Right atrium auricular region (tissue), 2 donors: ENCODE data around the gene CUL3. TPM values are rescaled to one million over a fixed set of nuclear protein-coding genes. Genes with fewer than 3 reads are reported as not detected.
"Not testable (repeated sequence)": the region's sequence is repeated elsewhere in the genome, so short reads cannot be mapped to it uniquely, and the experiment has no call there.

Experiments
- DNase-seq: peaks from one replicate; pipeline ENCODE4 v3.0.0-alpha.2; 2019; ENCODE audit warnings: low spot score
- H3K27ac ChIP-seq, 2 donors: fragments of 200-600 bp; sonication (generic); 1 replicate in 1 of 2; 2 replicates in 1 of 2; pipeline ENCODE4 v1.5.1; 2016 to 2019
- H3K27me3 ChIP-seq, 2 donors: fragments of 200-600 bp; sonication (generic); one replicate each; pipeline versions ENCODE4 v1.5.1 to v1.6.0; 2017 to 2019
- H3K36me3 ChIP-seq: fragments of 200-600 bp; sonication (generic); one replicate; pipeline ENCODE4 v1.5.1; 2016
- H3K4me1 ChIP-seq, 2 donors: fragments of 200-600 bp; sonication (generic); one replicate each; pipeline versions ENCODE4 v1.5.1 to v1.6.0; 2017 to 2019
- H3K4me3 ChIP-seq, 2 donors: fragments of 200-600 bp; sonication (generic); 1 replicate in 1 of 2; 2 replicates in 1 of 2; pipeline ENCODE4 v1.5.1; 2017 to 2019; ENCODE audit warnings: mild to moderate bottlenecking in 1 of 2, moderate library complexity in 1 of 2
- H3K9me3 ChIP-seq, 2 donors: fragments of 200-600 bp; sonication (generic); one replicate each; pipeline ENCODE4 v1.5.1; 2019
- CTCF ChIP-seq, 2 donors: fragments of 200-600 bp; sonication (generic); IDR thresholded peaks; one replicate each; pipeline ENCODE4 v1.5.1; 2019; ENCODE audit warnings: antibody characterized with exemption in 2 of 2
- total RNA-seq, 2 donors: library from RNA; depleted of rRNA; stranded (reverse); fragments of >200 nt; gene quantifications; one replicate each; pipeline ENCODE4 v1.1.0, GENCODE V29; 2016

Gene CUL3
- total RNA-seq, 2 donors from 2014 or later: 43.5 to 51.4 TPM

DNA sequence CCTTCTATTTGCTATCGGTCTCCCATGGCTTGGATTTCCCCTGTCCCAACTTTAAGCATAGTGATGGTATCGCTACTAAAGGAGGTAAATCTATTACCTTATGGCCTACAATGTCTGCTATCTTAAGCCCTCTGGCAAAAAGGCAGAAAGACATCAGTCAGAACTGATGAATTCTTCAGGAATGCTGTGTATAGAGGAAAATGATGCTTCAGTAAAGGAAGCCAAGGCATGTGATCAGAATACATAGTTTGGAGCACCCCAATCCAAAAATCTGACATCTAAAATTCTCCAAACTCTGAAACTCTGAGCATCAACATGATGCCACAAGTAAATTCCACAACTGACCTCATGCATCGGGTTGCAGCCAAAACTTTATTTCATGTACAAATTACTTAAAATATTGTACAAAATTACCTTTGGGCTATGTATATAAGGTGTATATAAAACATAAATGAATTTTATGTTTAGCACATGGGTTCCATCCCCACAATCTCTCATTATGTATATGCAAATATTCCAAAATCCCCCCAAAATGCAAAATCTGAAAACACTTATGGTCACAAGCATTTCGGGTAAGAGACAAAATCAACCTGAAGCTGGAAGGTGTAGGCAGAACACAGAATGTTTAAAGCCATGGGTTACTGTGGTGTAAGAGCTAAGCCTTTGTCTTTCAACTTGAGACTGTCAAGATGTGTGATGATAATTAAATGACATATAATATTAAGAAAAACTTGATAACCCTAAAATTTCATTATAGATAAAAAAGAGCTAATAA, 66.2 kb downstream of the CUL3 start:
- Histone ChIP-seq H3K27ac (no peak overlapping the region), H3K4me1 (peaks cover 0 to 39% of the 10 kb centered on the region in 2 donors), H3K36me3 (no peaks in the 10 kb centered on the region), H3K9me3 (no peaks in the 10 kb centered on the region), H3K27me3 (no peaks in the 10 kb centered on the region), H3K4me3 (no peak overlapping the region)
- DNase-seq: no peak
- TF ChIP-seq CTCF (IDR thresholded peaks at IDR 0.05): no peak

GRCh38 chr2:224517963-224518362, 67.2 kb downstream of the CUL3 start:
- Histone ChIP-seq H3K27me3 (no peaks in the 10 kb centered on the region), H3K4me3 (no peak overlapping the region), H3K36me3 (no peaks in the 10 kb centered on the region), H3K27ac (no peak overlapping the region), H3K4me1 (peaks cover 0 to 32% of the 10 kb centered on the region in 2 donors), H3K9me3 (no peaks in the 10 kb centered on the region)
- DNase-seq: no peak
- no peak for TF ChIP-seq CTCF (IDR thresholded peaks at IDR 0.05)

- H3K4me1 ChIP-seq: peaks cover 0 to 32% of the 10 kb centered on the region in 2 donors
- DNase-seq, H3K4me3 ChIP-seq, H3K36me3 ChIP-seq, H3K27ac ChIP-seq, H3K27me3 ChIP-seq, H3K9me3 ChIP-seq: not testable (repeated sequence)
These were observed 68.8 kb downstream of the CUL3 start for GRCh38 chr2:224516393-224516792.

- peaks cover 0 to 14% of the 10 kb centered on the region in 2 donors for H3K4me1 ChIP-seq
- no peaks in the 10 kb centered on the region for H3K9me3 ChIP-seq
- DNase-seq: no peak
- H3K27ac ChIP-seq: no peak overlapping the region
- no peak overlapping the region for H3K4me3 ChIP-seq
- TF ChIP-seq CTCF (IDR thresholded peaks at IDR 0.05): no peak
- H3K36me3 ChIP-seq: no peaks in the 10 kb centered on the region
- no peaks in the 10 kb centered on the region for H3K27me3 ChIP-seq
These were observed 71.2 kb downstream of the CUL3 start for GRCh38 chr2:224513991-224514390.

- Histone ChIP-seq H3K27ac (no peak overlapping the region), H3K36me3 (peaks cover 35% of the 10 kb centered on the region), H3K4me3 (no peak overlapping the region), H3K4me1 (no peaks in the 10 kb centered on the region), H3K27me3 (no peaks in the 10 kb centered on the region), H3K9me3 (no peaks in the 10 kb centered on the region)
- DNase-seq: no peak
- no peak for TF ChIP-seq CTCF (IDR thresholded peaks at IDR 0.05)
These were observed 77.4 kb downstream of the CUL3 start for GRCh38 chr2:224507789-224508188.

DNA sequence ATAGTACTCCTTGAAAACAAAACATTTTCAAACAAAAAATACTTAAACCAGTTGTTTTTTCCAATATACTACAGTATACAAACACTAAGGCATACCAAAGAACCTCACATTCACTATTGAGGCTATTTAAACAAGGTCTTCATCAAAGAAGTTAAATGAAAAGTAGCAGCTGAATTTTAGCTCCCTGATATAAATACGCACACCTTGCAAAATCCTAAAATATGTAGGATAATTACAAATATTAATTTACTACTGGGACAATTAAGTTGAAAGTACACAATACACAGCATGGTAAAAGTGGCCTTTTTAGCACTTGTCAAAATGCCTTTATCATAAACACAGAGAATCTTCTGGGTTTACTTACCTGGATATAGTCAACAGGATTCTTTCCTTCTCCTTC, 78.7 kb downstream of the CUL3 start:
- H3K4me3 ChIP-seq: no peak overlapping the region
- no peak for DNase-seq
- H3K27ac ChIP-seq: no peak overlapping the region
- no peaks in the 10 kb centered on the region for H3K9me3 ChIP-seq
- H3K27me3 ChIP-seq: no peaks in the 10 kb centered on the region
- H3K36me3 ChIP-seq: peaks cover 48% of the 10 kb centered on the region
- H3K4me1 ChIP-seq: no peaks in the 10 kb centered on the region
- no peak for TF ChIP-seq CTCF (IDR thresholded peaks at IDR 0.05)
